Measurements from ENCODE around the gene PPARA. TPM values are rescaled to one million over a fixed set of nuclear protein-coding genes. Genes with fewer than 3 reads are reported as not detected.

The PPARA gene
- total RNA-seq, 1 experiment from 2014 or later = 10.4 TPM

DNA sequence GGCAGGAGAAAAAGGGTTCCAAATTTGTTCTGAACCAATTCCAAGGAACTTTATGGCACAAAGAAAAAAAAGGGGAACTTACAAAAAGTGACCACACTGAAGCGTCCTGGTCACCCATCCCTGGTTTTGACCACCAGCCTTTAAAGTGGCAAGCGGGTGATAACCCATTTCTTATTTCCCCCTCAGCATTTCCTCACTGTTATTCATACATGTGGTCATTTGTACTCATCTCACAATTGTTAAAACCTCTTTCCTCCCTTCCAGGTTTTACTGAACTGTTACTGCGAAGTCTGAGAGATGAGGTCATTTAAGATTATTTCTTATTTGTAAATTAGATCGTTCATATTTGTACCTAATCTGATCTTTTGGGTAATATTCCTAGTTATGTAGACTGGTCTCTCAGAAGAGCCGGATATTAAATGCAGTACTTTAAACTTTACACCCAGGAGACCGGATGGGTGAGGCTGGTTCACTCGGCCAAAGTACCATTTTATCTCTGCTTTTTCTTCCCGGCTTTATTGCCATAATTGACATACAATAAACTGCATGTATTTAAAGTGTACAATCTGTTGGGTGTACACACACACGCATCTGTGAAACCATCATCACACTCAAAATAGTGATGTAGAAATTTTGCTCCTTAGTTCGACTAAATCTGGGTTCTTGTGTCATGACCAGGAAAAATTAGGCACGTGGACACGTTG lies 52.7 kb downstream of the PPARA start:
- Histone ChIP-seq H3K4me3 (no peak overlapping the region), H3K36me3 (peaks cover 3% of the 10 kb centered on the region), H3K27ac (no peak overlapping the region), H3K9me3 (replicated peaks) (no peaks in the 10 kb centered on the region), H3K4me1 (peaks cover 5% of the 10 kb centered on the region; the same call in 1 of the 2 replicates), H3K27me3 (no peaks in the 10 kb centered on the region)
- no peak for DNase-seq

DNA sequence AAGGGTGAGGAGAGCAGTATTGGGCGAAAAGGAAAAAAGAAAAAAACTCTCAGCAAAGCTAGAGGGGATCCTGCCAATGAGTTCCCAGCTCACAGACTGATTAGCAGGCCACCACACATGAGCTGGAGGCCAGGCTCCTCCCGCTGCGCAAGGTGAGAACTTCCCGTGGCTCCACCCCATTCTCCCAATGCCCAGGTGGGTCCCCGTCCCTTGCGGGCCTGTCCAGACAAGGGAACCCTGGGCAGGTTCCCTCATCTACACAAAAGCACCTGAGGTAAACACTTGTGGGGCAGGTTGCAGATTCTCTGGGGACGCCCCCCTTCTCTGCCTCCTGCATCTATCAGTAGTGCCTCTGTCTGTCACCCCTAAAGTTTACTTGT lies 53.3 kb downstream of the PPARA start:
- Histone ChIP-seq H3K36me3 (peaks cover 3% of the 10 kb centered on the region), H3K27me3 (no peaks in the 10 kb centered on the region), H3K27ac (no peak overlapping the region), H3K4me3 (no peak overlapping the region), H3K9me3 (replicated peaks) (no peaks in the 10 kb centered on the region; the same call in 1 of the 2 replicates), H3K4me1 (peaks cover 5% of the 10 kb centered on the region; the same call in 1 of the 2 replicates)
- DNase-seq = no peak

DNA sequence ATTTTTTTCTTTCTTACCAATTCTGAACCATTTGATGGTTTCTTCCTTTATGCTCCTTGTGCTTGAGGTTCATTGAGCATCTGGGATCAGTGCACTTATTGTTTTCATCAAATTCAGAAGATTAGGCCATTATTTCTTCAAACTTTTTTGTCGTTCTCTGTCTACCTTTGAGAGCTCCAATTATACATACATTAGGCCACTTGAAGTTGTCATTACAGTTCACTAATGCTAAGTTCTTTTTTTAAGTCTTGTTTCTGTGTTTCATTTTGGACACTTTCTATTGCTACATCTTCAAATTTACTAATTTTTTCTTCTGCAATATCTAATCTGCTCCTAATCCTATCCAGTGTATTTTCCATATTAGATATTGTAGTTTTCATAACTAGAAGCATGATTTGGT lies 58.9 kb downstream of the PPARA start:
- no peaks in the 10 kb centered on the region; the same call in 1 of the 2 replicates for H3K36me3 ChIP-seq
- DNase-seq = no peak
- H3K4me1 ChIP-seq = no peaks in the 10 kb centered on the region
- no peak overlapping the region for H3K27ac ChIP-seq
- H3K27me3 ChIP-seq = no peaks in the 10 kb centered on the region
- no peak overlapping the region for H3K4me3 ChIP-seq
- H3K9me3 ChIP-seq (replicated peaks) = peaks cover 3% of the 10 kb centered on the region; the same call in 1 of the 2 replicates

DNA sequence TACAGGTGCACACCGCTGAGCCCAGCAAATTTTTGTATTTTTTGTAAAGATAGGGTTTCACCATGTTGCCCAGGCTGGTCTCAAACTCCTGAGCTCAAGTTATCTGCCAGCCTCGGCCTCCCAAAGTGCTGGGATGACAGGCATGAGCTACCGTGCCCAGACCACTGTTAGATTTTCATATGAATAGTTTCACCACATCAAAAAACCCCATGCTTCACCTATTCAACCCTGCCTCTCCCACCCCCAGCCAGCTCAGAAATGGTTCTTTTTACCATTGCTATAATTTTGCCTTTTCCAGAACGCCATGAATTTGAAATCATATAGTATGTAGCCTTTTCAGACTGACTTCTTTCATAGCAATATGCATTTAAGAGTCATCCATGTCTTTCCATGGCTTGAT lies 61.9 kb downstream of the PPARA start:
- Histone ChIP-seq H3K36me3 (no peaks in the 10 kb centered on the region), H3K4me1 (no peaks in the 10 kb centered on the region), H3K9me3 (replicated peaks) (peaks cover 3% of the 10 kb centered on the region; the same call in 1 of the 2 replicates), H3K4me3 (no peak overlapping the region), H3K27ac (no peak overlapping the region), H3K27me3 (no peaks in the 10 kb centered on the region)
- no peak for DNase-seq

DNA sequence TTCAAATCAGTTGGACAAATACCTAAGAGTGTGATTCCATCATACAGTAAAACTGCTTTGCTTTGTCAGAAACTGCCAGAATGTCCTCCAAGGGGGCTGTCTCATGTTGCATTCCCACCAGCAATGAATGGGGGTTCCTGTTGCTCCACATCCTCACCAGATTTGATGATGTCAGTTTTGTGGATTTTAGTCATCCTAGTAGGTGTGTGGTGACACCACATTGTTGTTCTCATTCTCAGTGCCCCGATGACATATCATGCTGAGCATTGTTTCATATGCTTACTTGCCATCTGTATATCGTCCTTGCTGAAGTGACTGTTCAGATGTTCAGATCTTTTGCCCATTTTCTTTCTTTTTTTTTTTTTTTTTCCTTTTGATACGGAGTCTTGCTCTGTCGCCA lies 62.7 kb downstream of the PPARA start:
- Histone ChIP-seq H3K27ac (no peak overlapping the region), H3K4me3 (no peak overlapping the region), H3K9me3 (replicated peaks) (peaks cover 3% of the 10 kb centered on the region; the same call in 1 of the 2 replicates), H3K27me3 (no peaks in the 10 kb centered on the region), H3K4me1 (no peaks in the 10 kb centered on the region), H3K36me3 (no peaks in the 10 kb centered on the region)
- no peak for DNase-seq

DNA sequence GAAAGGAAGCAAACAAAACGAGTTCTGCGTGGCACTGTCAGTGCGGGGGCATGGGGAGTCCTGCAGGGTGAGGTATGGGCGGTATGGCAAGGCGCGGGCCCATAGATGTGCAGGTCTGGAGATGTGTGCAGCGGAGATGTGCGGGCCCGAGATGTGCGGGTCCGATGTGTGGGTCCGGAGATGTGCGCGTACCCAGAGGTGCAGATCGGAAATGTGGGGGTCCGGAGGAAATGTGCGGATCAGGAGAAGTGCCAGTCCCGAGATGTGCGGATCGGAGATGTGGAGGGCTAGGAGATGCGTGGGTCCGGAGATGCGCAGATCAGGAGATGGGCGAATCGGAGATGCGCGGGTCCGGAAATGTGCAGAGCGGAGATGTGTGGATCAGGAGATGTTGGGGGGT lies 63.8 kb downstream of the PPARA start:
- Histone ChIP-seq H3K4me1 (no peaks in the 10 kb centered on the region), H3K4me3 (no peak overlapping the region), H3K27ac (no peak overlapping the region), H3K36me3 (no peaks in the 10 kb centered on the region), H3K9me3 (replicated peaks) (peaks cover 3% of the 10 kb centered on the region; the same call in 1 of the 2 replicates), H3K27me3 (no peaks in the 10 kb centered on the region)
- DNase-seq = no peak

DNA sequence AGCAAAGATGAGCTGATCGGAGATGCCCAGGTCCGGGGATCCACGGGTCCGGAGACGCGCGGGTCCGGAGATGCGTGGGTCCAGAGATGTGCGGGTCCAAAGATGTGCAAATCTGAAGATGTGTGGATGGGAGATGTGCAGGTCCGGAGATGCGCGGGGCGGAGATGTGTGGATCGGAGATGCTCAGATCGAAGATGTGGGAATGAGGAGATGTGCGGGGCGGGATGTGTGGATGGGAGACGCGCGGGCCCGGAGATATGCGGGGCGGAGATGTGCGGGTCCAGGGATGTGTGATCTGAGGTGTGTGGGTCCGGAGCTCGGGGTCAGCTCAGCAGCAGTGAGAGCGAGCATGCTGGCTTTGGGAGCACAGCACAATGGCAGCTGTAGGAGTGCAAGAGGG lies 64.3 kb downstream of the PPARA start:
- Histone ChIP-seq H3K36me3 (no peaks in the 10 kb centered on the region), H3K9me3 (replicated peaks) (peaks cover 3% of the 10 kb centered on the region; the same call in 1 of the 2 replicates), H3K27me3 (no peaks in the 10 kb centered on the region), H3K4me1 (no peaks in the 10 kb centered on the region), H3K27ac (no peak overlapping the region), H3K4me3 (no peak overlapping the region)
- DNase-seq = no peak

DNA sequence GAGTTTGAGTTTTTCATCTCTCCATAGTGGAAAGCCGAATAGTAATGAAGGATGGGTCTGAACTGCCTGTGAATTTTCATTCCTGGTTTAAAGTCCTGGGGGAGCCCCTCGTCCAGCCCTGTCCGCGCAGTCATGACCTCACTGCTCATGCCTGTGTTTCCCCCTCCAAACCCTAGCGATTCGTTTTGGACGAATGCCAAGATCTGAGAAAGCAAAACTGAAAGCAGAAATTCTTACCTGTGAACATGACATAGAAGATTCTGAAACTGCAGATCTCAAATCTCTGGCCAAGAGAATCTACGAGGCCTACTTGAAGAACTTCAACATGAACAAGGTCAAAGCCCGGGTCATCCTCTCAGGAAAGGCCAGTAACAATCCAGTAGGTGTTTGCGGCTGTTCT lies 69.3 kb downstream of the PPARA start:
- H3K9me3 ChIP-seq (replicated peaks) = no peaks in the 10 kb centered on the region
- H3K4me3 ChIP-seq = no peak overlapping the region
- H3K27ac ChIP-seq = no peak overlapping the region
- no peaks in the 10 kb centered on the region for H3K27me3 ChIP-seq
- no peaks in the 10 kb centered on the region for H3K36me3 ChIP-seq
- DNase-seq = no peak
- H3K4me1 ChIP-seq = no peaks in the 10 kb centered on the region

DNA sequence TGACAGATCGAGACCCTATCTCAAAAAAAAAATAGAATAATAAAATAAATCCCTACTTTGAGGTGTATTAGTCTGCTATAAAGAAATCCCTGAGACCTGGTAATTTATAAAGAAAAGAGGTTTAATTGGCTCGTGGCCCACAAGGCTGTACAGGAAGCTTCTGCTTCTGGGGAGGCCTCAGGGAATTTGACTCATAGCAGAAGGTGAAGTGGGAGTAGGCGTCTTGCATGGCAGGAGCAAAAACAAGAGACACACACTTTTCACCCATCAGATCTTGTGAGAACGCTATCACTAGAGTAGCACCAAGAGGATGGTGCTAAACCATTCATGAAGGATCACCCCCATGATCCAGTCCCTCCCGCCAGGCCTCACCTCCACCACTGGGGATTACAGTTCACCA lies 70.6 kb downstream of the PPARA start:
- H3K27me3 ChIP-seq = no peaks in the 10 kb centered on the region
- no peaks in the 10 kb centered on the region for H3K9me3 ChIP-seq (replicated peaks)
- no peak overlapping the region for H3K4me3 ChIP-seq
- H3K4me1 ChIP-seq = no peaks in the 10 kb centered on the region
- no peaks in the 10 kb centered on the region for H3K36me3 ChIP-seq
- no peak overlapping the region for H3K27ac ChIP-seq
- DNase-seq = no peak

DNA sequence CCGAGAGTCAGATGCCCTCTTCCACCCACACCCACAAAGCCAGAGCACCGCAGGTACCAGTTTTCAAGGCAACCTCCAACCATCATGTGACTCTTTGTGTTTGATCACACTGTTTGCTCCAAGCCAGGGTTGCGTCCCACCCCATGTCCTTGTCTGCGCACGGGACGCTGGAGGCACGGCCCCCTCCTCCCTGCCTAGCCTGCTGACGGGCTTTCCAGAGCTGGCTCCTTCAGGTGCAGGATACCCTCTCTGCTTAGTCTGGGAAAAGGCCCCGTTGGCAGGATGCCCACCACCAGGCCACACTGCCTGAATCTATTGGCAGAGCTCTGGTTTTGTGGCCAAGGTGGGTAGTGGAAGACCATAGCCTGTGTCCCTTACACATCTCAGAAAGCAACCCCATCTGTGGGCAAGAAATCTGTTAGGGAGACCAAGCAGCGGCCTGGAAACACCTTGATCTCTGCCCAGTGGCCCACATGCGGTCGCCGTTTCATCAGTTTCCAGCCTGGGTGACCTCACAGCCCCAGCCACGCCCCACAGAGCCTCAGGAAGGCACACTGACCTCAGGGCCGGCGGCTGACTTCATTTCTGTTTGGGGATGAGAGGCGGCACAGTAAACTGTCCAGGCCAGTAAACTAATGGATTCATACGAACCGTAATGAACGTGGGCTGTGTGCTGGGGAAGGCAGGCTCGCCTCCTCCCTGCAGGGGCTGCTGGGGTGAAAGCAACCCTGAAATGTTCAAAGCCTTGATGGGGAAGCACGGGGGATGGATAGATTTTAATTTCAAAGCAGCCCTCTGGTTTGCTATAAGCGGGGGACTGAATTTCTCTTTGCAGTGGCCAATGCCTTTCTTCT lies 73.9 kb downstream of the PPARA start:
- H3K9me3 ChIP-seq (replicated peaks) = no peaks in the 10 kb centered on the region
- H3K27me3 ChIP-seq = no peaks in the 10 kb centered on the region
- DNase-seq = no peak
- H3K4me3 ChIP-seq = no peak overlapping the region
- H3K4me1 ChIP-seq = no peaks in the 10 kb centered on the region
- no peaks in the 10 kb centered on the region for H3K36me3 ChIP-seq
- no peak overlapping the region for H3K27ac ChIP-seq

DNA sequence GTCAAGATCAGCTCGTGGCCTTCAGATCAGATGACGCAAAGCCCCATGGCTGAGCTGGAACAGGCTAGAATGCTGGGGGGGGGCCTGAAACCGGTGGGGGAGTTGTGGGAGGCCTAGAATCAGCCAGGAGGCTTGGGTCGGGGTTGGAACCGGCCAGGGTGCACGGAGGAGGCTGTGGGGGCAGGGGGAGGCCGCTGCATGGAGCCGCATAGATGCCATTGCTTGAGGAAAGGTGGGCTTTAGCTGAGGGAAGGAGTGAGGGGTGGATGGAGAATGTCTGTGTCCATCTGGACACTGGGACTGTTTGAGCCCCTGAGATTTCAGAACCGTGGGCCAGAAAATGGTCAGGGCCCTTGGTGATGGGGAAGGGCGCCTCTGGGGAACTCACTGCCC lies 74.6 kb downstream of the PPARA start:
- H3K4me3 ChIP-seq = no peak overlapping the region
- H3K4me1 ChIP-seq = no peaks in the 10 kb centered on the region
- DNase-seq = no peak
- H3K9me3 ChIP-seq (replicated peaks) = no peaks in the 10 kb centered on the region
- H3K27me3 ChIP-seq = no peaks in the 10 kb centered on the region
- H3K27ac ChIP-seq = no peak overlapping the region
- H3K36me3 ChIP-seq = no peaks in the 10 kb centered on the region

DNA sequence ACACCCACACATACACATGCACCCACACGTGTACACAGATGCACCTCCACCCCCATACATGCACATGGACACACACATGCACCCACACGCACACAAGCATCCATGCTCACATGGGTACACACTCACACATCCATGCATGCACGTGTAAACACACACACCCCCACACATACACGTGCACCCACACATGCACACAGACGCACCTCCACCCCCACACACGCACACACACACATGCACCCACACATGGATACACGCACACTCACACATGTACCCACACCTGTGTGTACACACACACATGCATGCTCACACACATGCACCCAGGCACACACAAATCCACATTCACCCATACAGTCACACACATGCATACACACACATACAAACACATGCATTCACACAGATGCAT lies 75.3 kb downstream of the PPARA start:
- no peaks in the 10 kb centered on the region for H3K9me3 ChIP-seq (replicated peaks)
- no peak overlapping the region for H3K27ac ChIP-seq
- no peaks in the 10 kb centered on the region for H3K36me3 ChIP-seq
- DNase-seq = no peak
- H3K4me1 ChIP-seq = no peaks in the 10 kb centered on the region
- H3K4me3 ChIP-seq = no peak overlapping the region
- H3K27me3 ChIP-seq = no peaks in the 10 kb centered on the region

DNA sequence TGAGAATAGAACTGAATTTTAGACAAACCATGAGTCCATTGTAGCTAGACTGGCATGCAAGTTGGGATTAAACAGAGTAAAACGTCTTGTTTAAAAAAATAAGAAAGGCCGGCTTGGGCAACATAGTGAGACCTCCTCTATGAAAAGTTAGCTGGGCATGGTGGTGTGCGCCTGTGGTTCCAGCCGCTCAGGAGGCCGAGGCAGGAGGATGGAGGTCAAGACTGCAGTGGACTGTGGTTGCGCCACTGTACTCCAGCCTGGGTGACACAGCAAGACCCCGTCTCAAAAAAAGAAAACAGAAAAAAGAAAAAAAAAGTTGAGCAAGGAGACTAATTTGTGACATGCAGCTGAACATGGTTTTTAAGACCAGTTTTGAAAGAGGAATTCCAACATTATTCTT lies 76.3 kb downstream of the PPARA start:
- Histone ChIP-seq H3K27me3 (no peaks in the 10 kb centered on the region), H3K4me3 (no peak overlapping the region), H3K27ac (no peak overlapping the region), H3K36me3 (no peaks in the 10 kb centered on the region), H3K4me1 (no peaks in the 10 kb centered on the region), H3K9me3 (replicated peaks) (no peaks in the 10 kb centered on the region)
- no peak for DNase-seq

DNA sequence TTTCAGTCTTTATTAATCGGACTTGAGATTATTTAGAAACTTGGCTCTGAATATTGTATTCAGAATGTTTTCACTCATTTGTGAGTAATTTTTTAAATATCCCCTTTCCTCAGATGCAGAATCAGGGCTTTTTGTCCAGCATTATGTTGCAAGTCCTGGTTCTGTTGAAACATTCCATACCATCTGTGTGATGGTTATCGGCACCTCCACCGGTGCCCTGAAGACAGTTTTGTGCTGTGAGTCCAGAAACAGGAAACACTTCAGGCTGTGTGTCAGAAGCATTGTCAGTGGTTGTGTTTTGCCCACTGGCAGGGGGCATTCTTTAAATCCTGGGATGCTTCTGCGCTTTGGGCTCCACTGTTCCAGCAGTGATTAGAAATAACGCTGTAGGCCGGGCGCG lies 79.4 kb downstream of the PPARA start:
- H3K36me3 ChIP-seq = no peaks in the 10 kb centered on the region
- H3K27me3 ChIP-seq = no peaks in the 10 kb centered on the region
- H3K4me3 ChIP-seq = no peak overlapping the region
- no peak for DNase-seq
- no peak overlapping the region for H3K27ac ChIP-seq
- no peaks in the 10 kb centered on the region for H3K4me1 ChIP-seq
- H3K9me3 ChIP-seq (replicated peaks) = no peaks in the 10 kb centered on the region

DNA sequence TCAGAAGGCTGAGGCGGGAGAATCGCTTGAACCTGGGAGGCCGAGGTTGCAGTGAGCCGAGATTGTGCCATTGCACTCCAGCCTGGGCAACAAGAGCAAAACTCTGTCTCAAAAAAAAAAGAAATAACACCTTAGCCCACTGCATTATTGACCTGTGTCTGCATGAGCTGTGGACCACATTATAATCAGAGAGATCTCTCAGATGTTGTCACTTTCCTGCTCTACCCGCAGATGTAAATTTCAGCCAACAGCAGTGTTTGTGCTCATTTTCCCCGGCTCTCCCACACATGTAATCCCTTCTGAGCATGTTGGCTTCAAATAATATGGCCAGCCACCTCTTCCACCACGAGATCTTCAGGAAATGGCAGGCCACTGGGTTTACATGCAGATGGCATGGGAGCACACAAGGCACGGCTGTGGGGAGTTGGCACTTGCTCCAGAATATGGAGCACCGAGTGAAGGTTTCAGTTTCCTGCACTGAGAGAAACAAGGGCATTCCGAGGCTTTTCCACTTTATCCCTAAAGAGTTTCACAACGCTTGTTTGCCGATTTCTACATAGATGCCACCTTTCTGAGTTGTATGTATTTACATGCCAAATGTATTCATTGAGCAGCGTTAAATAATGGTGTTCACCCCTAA lies 80.1 kb downstream of the PPARA start:
- no peaks in the 10 kb centered on the region for H3K4me1 ChIP-seq
- H3K9me3 ChIP-seq (replicated peaks) = no peaks in the 10 kb centered on the region
- no peak for DNase-seq
- no peaks in the 10 kb centered on the region for H3K36me3 ChIP-seq
- no peaks in the 10 kb centered on the region for H3K27me3 ChIP-seq
- H3K4me3 ChIP-seq = no peak overlapping the region
- no peak overlapping the region for H3K27ac ChIP-seq
